ENCODE measurements around the gene HELB.

- TF ChIP-seq REST (IDR thresholded peaks at IDR 0.05; ENCODE audit: insufficient read depth in 1 of 2, low read depth in 2 of 2, low read length in 2 of 2) (no peak), POLR2AphosphoS5 (IDR thresholded peaks at IDR 0.05; ENCODE audit: low read depth, low read length) (no peak), SIN3A (IDR thresholded peaks at IDR 0.05; ENCODE audit: borderline replicate concordance, insufficient read depth, low read length) (no peak), TAF1 (IDR thresholded peaks at IDR 0.05; ENCODE audit: borderline replicate concordance, insufficient read depth, low read length) (no peak)
These were observed 12.8 kb upstream of the HELB start for GRCh38 chr12:66289485-66289884.
